KMS-11 (cell line): ENCODE measurements around the gene WDR43.
"Not testable (repeated sequence)": the region's sequence is repeated elsewhere in the genome, so short reads cannot be mapped to it uniquely, and the experiment has no call there.

ENCODE experiments used
- H2AFZ ChIP-seq: fragments of 200-600 bp; sonication (generic); 2 replicates; pipeline ENCODE4 v1.6.1; 2016; ENCODE audit warnings: antibody characterized with exemption, mixed run types, low read depth
- H3K27ac ChIP-seq: fragments of 200-600 bp; sonication (generic); 2 replicates; pipeline ENCODE4 v1.6.1; 2016; ENCODE audit warnings: mild to moderate bottlenecking, mixed run types
- H3K27me3 ChIP-seq: fragments of 200-600 bp; sonication (generic); 2 replicates; pipeline ENCODE4 v1.6.1; 2017; ENCODE audit warnings: mild to moderate bottlenecking, low read depth, mixed run types, moderate library complexity; ENCODE audit not compliant: insufficient read depth
- H3K36me3 ChIP-seq: fragments of 200-600 bp; sonication (generic); 2 replicates; pipeline ENCODE4 v1.6.1; 2017; ENCODE audit warnings: mild to moderate bottlenecking, mixed run types; ENCODE audit not compliant: insufficient read depth
- H3K4me1 ChIP-seq: fragments of 200-600 bp; sonication (generic); 2 replicates; pipeline ENCODE4 v1.6.1; 2016; ENCODE audit warnings: mild to moderate bottlenecking, low read depth, mixed run types; ENCODE audit not compliant: poor library complexity, severe bottlenecking
- H3K4me2 ChIP-seq: fragments of 200-600 bp; sonication (generic); 2 replicates; pipeline ENCODE4 v1.7.0; 2016; ENCODE audit warnings: mild to moderate bottlenecking, mixed run types
- H3K4me3 ChIP-seq: fragments of 200-600 bp; sonication (generic); IDR thresholded peaks from 2 replicates; pipeline ENCODE4 v1.6.1; 2017; ENCODE audit warnings: low read depth, low read length, mixed read lengths; ENCODE audit not compliant: insufficient read depth
- H3K79me2 ChIP-seq: fragments of 200-600 bp; sonication (generic); 2 replicates; pipeline ENCODE4 v1.6.1; 2016; ENCODE audit warnings: low read depth, mixed run types; ENCODE audit not compliant: insufficient read depth
- H3K9ac ChIP-seq: fragments of 200-600 bp; sonication (generic); 2 replicates; pipeline ENCODE4 v1.6.1; 2016; ENCODE audit warnings: mild to moderate bottlenecking, mixed run types
- H4K20me1 ChIP-seq: fragments of 200-600 bp; sonication (generic); 2 replicates; pipeline ENCODE4 v1.6.1; 2016; ENCODE audit warnings: mild to moderate bottlenecking, mixed run types; ENCODE audit not compliant: insufficient read depth
- TF ChIP-seq, protein P1 (sequence below): fragments of 200-600 bp; sonication (generic); conservative IDR thresholded peaks from 2 replicates; pipeline ENCODE4 v1.6.1; 2017; ENCODE audit warnings: low read depth, mild to moderate bottlenecking, antibody characterized with exemption, low read length, moderate library complexity, mixed read lengths

WDR43 gene

DNA sequence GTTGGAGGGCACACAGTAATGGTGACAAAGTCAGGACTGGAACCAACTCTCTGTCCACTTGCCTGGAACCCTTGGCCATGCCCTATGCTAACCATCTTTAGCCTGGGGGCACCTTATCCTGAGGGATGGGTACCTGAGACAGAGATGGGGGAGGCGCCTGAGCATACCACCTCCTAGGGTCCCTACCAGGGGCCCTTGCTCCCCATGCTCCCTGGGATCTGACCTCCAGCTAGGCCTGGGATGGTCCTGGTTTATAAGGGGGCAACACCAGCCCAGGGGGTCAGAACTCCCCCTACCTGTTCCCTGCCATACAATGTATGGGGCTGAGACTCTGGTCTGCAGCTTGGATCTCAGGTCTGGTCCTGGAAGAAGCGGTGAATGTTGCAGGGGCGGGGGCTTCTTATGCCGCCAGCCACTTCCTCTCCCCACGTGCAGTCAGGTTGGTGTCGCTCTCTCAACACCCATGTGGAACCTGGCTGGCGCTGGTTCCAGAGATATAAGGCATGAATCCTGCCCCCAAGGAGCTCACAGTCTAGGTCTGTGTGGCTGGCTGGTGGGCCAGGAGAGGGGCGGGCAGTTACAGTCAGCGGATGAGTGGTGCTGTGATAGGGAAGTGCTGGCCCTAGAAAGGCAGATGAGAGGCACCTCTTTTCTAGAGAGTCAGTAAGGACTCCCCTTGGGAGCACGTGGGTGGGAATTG is 82.9 kb downstream of the WDR43 start:
- H3K4me2 ChIP-seq = no peak overlapping the region
- no peak overlapping the region for H3K4me3 ChIP-seq
- H3K79me2 ChIP-seq = no peaks in the 10 kb centered on the region
- no peak overlapping the region for H3K9ac ChIP-seq
- H3K36me3 ChIP-seq = no peaks in the 10 kb centered on the region
- TF ChIP-seq, protein P1, sequence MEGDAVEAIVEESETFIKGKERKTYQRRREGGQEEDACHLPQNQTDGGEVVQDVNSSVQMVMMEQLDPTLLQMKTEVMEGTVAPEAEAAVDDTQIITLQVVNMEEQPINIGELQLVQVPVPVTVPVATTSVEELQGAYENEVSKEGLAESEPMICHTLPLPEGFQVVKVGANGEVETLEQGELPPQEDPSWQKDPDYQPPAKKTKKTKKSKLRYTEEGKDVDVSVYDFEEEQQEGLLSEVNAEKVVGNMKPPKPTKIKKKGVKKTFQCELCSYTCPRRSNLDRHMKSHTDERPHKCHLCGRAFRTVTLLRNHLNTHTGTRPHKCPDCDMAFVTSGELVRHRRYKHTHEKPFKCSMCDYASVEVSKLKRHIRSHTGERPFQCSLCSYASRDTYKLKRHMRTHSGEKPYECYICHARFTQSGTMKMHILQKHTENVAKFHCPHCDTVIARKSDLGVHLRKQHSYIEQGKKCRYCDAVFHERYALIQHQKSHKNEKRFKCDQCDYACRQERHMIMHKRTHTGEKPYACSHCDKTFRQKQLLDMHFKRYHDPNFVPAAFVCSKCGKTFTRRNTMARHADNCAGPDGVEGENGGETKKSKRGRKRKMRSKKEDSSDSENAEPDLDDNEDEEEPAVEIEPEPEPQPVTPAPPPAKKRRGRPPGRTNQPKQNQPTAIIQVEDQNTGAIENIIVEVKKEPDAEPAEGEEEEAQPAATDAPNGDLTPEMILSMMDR = no peak
- H3K4me1 ChIP-seq = no peaks in the 10 kb centered on the region
- H2AFZ ChIP-seq = no peak overlapping the region
- H3K27me3 ChIP-seq = no peaks in the 10 kb centered on the region
- H3K27ac ChIP-seq = no peak overlapping the region
- H4K20me1 ChIP-seq = no peaks in the 10 kb centered on the region

DNA sequence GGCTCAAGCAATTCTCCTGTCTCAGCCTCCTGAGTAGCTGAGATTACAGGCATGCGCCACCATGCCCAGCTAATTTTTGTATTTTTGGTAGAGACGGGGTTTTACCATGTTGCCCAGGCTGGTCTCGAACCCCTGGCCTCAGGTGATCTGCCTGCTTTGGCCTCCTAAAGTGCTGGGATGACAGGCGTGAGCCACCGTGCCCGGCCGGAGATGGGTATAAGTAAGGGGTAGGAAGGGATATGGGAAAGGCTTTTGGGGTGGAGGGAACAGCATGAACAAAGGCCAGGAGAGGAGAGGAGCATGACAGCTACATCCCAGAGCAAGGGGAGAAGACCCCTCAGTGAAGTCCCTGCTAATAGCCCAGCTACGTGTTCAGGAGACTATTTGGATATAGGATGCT is 83.5 kb downstream of the WDR43 start:
- not testable (repeated sequence) for H3K4me2 ChIP-seq, H2AFZ ChIP-seq, H3K4me1 ChIP-seq, H3K27ac ChIP-seq, H3K79me2 ChIP-seq, H4K20me1 ChIP-seq, H3K9ac ChIP-seq, H3K4me3 ChIP-seq, H3K36me3 ChIP-seq, H3K27me3 ChIP-seq

DNA sequence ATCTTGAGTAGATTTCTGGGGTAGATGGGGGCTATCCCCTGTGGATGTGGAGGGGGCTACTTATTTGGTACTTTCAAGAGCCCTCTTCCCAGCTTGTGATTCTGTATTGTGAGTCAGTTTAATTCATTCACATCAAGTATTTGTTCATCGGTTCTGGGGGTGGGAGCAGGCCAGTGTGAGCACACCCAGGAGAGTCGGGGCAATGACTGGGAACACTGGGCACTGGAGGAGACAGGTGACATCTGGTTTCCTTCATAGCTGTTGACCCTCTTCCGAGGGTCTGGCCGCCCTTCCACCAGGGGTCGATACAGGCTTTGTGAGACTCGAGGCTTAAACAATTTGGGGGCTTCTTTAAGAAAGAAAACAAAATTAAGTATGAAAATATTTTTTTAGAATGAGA is 84.1 kb downstream of the WDR43 start:
- TF ChIP-seq, protein P1 = no peak
- Histone ChIP-seq H3K4me3 (no peak overlapping the region), H3K79me2 (no peaks in the 10 kb centered on the region), H3K9ac (no peak overlapping the region), H4K20me1 (no peaks in the 10 kb centered on the region), H2AFZ (no peak overlapping the region), H3K4me1 (no peaks in the 10 kb centered on the region), H3K4me2 (no peak overlapping the region), H3K27ac (no peak overlapping the region), H3K27me3 (no peaks in the 10 kb centered on the region), H3K36me3 (no peaks in the 10 kb centered on the region)

DNA sequence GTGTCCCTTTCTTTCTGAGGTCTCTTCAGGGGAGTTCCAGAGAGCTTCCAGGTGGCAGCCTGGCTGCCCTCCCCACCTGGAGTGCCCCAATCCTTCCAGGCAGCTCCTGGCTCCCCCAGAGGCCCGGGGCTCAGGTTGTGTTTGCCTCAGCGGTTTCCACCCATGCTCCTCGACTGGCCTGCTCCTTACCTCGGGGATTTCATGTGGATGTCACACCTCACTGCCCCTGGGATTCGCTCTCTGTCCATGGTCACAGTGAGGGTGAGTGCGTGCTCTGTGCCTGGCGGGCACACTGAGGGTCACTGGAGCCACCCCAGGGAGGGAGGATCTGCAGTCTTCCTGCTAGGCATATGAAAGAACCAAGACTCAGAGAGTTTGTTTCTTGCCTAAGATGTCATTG is 84.6 kb downstream of the WDR43 start:
- H3K9ac ChIP-seq = no peak overlapping the region
- H3K4me3 ChIP-seq = no peak overlapping the region
- H3K4me1 ChIP-seq = no peaks in the 10 kb centered on the region
- no peak overlapping the region for H3K27ac ChIP-seq
- no peaks in the 10 kb centered on the region for H4K20me1 ChIP-seq
- TF ChIP-seq, protein P1 = no peak
- no peaks in the 10 kb centered on the region for H3K27me3 ChIP-seq
- H3K79me2 ChIP-seq = no peaks in the 10 kb centered on the region
- H3K4me2 ChIP-seq = no peak overlapping the region
- no peak overlapping the region for H2AFZ ChIP-seq
- no peaks in the 10 kb centered on the region for H3K36me3 ChIP-seq

DNA sequence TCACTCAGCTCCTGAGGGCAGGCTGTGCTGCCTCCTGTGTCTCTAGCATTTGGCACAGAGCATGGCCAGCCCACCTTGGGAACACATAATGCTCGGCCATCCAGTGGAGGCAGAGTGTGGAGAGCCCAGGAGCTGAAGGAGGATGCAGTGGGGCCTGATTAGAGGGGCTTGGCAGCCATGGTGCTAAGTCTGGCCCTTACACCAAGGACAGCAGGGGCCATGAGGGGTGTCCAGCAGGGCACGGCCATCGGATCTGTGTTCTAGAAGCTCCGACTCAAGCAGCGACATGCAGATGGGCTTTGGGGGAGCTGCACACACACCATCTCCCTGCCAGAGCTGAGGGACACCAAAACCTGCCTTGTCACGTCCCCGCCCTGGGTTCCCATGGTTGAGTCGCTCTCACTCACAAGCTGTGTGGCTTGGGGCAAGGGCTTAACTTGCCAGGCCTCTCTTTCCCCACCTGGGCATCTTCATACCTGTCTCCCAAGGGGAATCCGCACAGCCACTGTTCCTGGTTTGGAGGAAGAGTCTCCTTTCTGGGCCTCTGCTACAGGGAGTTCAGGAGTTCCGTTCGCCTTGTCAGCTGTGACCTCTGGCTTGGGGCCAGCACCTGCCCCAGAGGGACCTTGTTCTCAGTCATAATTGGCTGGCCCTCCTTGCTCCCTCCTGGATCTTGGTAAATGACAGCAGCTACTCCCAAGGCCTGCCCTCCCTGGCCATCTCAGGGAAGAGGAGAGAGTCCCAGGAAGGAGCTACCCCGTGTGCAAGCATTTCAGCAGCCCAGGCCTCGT is 85.3 kb downstream of the WDR43 start:
- TF ChIP-seq, protein P1 = no peak
- no peaks in the 10 kb centered on the region for H3K79me2 ChIP-seq
- no peak overlapping the region for H3K9ac ChIP-seq
- H3K4me3 ChIP-seq = no peak overlapping the region
- no peaks in the 10 kb centered on the region for H3K36me3 ChIP-seq
- H3K4me1 ChIP-seq = no peaks in the 10 kb centered on the region
- H4K20me1 ChIP-seq = no peaks in the 10 kb centered on the region
- no peaks in the 10 kb centered on the region for H3K27me3 ChIP-seq
- H2AFZ ChIP-seq = no peak overlapping the region
- no peak overlapping the region for H3K4me2 ChIP-seq
- no peak overlapping the region for H3K27ac ChIP-seq
